ENCODE measurements around the gene MMRN1. TPM values are rescaled to one million over a fixed set of nuclear protein-coding genes. Genes with fewer than 3 reads are reported as not detected.

Gene MMRN1
- total RNA-seq, 2 experiments from 2014 or later, result 0.05 to 0.10 TPM

GRCh38 chr4:89915937-89916336, 21.3 kb downstream of the MMRN1 start:
- intact Hi-C loops (cut with micrococcal nuclease), result no loop called here
- no peaks in the 10 kb centered on the region for H3K9me3 Mint-ChIP-seq
- H3K36me3 Mint-ChIP-seq (ENCODE audit: low read depth), result no peaks in the 10 kb centered on the region
- H3K4me3 Mint-ChIP-seq, result no peak overlapping the region
- CTCF ChIA-PET, result interaction anchor here (0.6 kb wide), 1 partner anchor 365 kb away, joined by 3 read pairs; no protein-coding TSS in a partner anchor
- DNase-seq, result no peak
- H3K27me3 Mint-ChIP-seq (ENCODE audit: low read depth), result no peaks in the 10 kb centered on the region
- no peak overlapping the region for H3K27ac Mint-ChIP-seq
- H3K4me1 Mint-ChIP-seq (ENCODE audit: low read depth), result no peaks in the 10 kb centered on the region

- Mint-ChIP-seq H3K36me3 (ENCODE audit: low read depth) (no peaks in the 10 kb centered on the region), H3K27me3 (ENCODE audit: low read depth) (no peaks in the 10 kb centered on the region), H3K4me1 (ENCODE audit: low read depth) (no peaks in the 10 kb centered on the region), H3K4me3 (no peak overlapping the region), H3K27ac (no peak overlapping the region), H3K9me3 (no peaks in the 10 kb centered on the region)
- intact Hi-C loops (cut with micrococcal nuclease), result no loop called here
- CTCF ChIA-PET, result interaction anchor here (1.0 kb wide), 1 partner anchor 16 kb away, joined by 3 read pairs; no protein-coding TSS in a partner anchor
- no peak for DNase-seq
Measured at GRCh38 chr4:89922848-89923416, 28.3 kb downstream of the MMRN1 start.

GRCh38 chr4:89928838-89929237, 34.2 kb downstream of the MMRN1 start:
- no peak for DNase-seq
- Mint-ChIP-seq H3K27ac (no peak overlapping the region), H3K4me1 (ENCODE audit: low read depth) (peaks cover 13% of the 10 kb centered on the region), H3K36me3 (ENCODE audit: low read depth) (no peaks in the 10 kb centered on the region), H3K9me3 (no peaks in the 10 kb centered on the region), H3K27me3 (ENCODE audit: low read depth) (no peaks in the 10 kb centered on the region), H3K4me3 (no peak overlapping the region)
- intact Hi-C loops (cut with micrococcal nuclease), result no loop called here
- CTCF ChIA-PET, result no interaction called here

GRCh38 chr4:89929425-89930159, 34.9 kb downstream of the MMRN1 start:
- Mint-ChIP-seq H3K4me1 (ENCODE audit: low read depth) (peaks cover 13% of the 10 kb centered on the region), H3K36me3 (ENCODE audit: low read depth) (no peaks in the 10 kb centered on the region), H3K27ac (no peak overlapping the region), H3K9me3 (no peaks in the 10 kb centered on the region), H3K27me3 (ENCODE audit: low read depth) (no peaks in the 10 kb centered on the region), H3K4me3 (no peak overlapping the region)
- CTCF ChIA-PET, result no interaction called here
- no peak for DNase-seq
- intact Hi-C loops (cut with micrococcal nuclease), result no loop called here

- no peaks in the 10 kb centered on the region for H3K9me3 Mint-ChIP-seq
- intact Hi-C loops (cut with micrococcal nuclease), result no loop called here
Measured at GRCh38 chr4:89939546-89939945, 44.9 kb downstream of the MMRN1 start.

GRCh38 chr4:89939994-89940393, 45.3 kb downstream of the MMRN1 start:
- H3K4me3 Mint-ChIP-seq, result no peak overlapping the region
- H3K27ac Mint-ChIP-seq, result no peak overlapping the region
- DNase-seq, result no peak
- intact Hi-C loops (cut with micrococcal nuclease), result no loop called here
- H3K36me3 Mint-ChIP-seq (ENCODE audit: low read depth), result no peaks in the 10 kb centered on the region
- H3K4me1 Mint-ChIP-seq (ENCODE audit: low read depth), result no peaks in the 10 kb centered on the region
- H3K27me3 Mint-ChIP-seq (ENCODE audit: low read depth), result no peaks in the 10 kb centered on the region
- CTCF ChIA-PET, result no interaction called here
- H3K9me3 Mint-ChIP-seq, result no peaks in the 10 kb centered on the region

More at GRCh38 chr4:89939546-89939945, 44.9 kb downstream of the MMRN1 start:
- H3K4me1 Mint-ChIP-seq (ENCODE audit: low read depth), result no peaks in the 10 kb centered on the region
- DNase-seq, result no peak
- no peaks in the 10 kb centered on the region for H3K27me3 Mint-ChIP-seq (ENCODE audit: low read depth)
- no peak overlapping the region for H3K27ac Mint-ChIP-seq
- no peak overlapping the region for H3K4me3 Mint-ChIP-seq
- no peaks in the 10 kb centered on the region for H3K36me3 Mint-ChIP-seq (ENCODE audit: low read depth)
- CTCF ChIA-PET, result no interaction called here

GRCh38 chr4:89942811-89943210, 48.2 kb downstream of the MMRN1 start:
- no peak for DNase-seq
- Mint-ChIP-seq H3K9me3 (no peaks in the 10 kb centered on the region), H3K4me1 (ENCODE audit: low read depth) (no peaks in the 10 kb centered on the region), H3K27me3 (ENCODE audit: low read depth) (no peaks in the 10 kb centered on the region), H3K36me3 (ENCODE audit: low read depth) (no peaks in the 10 kb centered on the region), H3K27ac (no peak overlapping the region), H3K4me3 (no peak overlapping the region)
- CTCF ChIA-PET, result no interaction called here
- intact Hi-C loops (cut with micrococcal nuclease), result no loop called here

GRCh38 chr4:89949782-89950387, 55.2 kb downstream of the MMRN1 start:
- no peak overlapping the region for H3K4me3 Mint-ChIP-seq
- CTCF ChIA-PET, result interaction anchor here (1.3 kb wide), 1 partner anchor 22 kb away, joined by 3 read pairs; no protein-coding TSS in a partner anchor
- no peaks in the 10 kb centered on the region for H3K27me3 Mint-ChIP-seq (ENCODE audit: low read depth)
- H3K36me3 Mint-ChIP-seq (ENCODE audit: low read depth), result no peaks in the 10 kb centered on the region
- no peak for DNase-seq
- no peaks in the 10 kb centered on the region for H3K4me1 Mint-ChIP-seq (ENCODE audit: low read depth)
- intact Hi-C loops (cut with micrococcal nuclease), result loop anchor here (1.0 kb wide), 1 partner anchor 343 kb away; no protein-coding TSS in a partner anchor
- no peak overlapping the region for H3K27ac Mint-ChIP-seq
- no peaks in the 10 kb centered on the region for H3K9me3 Mint-ChIP-seq

GRCh38 chr4:89952458-89952857, 57.8 kb downstream of the MMRN1 start:
- Mint-ChIP-seq H3K4me1 (ENCODE audit: low read depth) (no peaks in the 10 kb centered on the region), H3K9me3 (no peaks in the 10 kb centered on the region), H3K4me3 (no peak overlapping the region), H3K27ac (no peak overlapping the region), H3K27me3 (ENCODE audit: low read depth) (no peaks in the 10 kb centered on the region), H3K36me3 (ENCODE audit: low read depth) (no peaks in the 10 kb centered on the region)
- CTCF ChIA-PET, result no interaction called here
- intact Hi-C loops (cut with micrococcal nuclease), result no loop called here
- DNase-seq, result no peak

- Mint-ChIP-seq H3K27ac (no peak overlapping the region), H3K36me3 (ENCODE audit: low read depth) (no peaks in the 10 kb centered on the region), H3K9me3 (no peaks in the 10 kb centered on the region), H3K4me1 (ENCODE audit: low read depth) (no peaks in the 10 kb centered on the region), H3K27me3 (ENCODE audit: low read depth) (no peaks in the 10 kb centered on the region), H3K4me3 (no peak overlapping the region)
- DNase-seq, result no peak
- intact Hi-C loops (cut with micrococcal nuclease), result no loop called here
- CTCF ChIA-PET, result no interaction called here
Measured at GRCh38 chr4:89954906-89955695, 60.4 kb downstream of the MMRN1 start.

GRCh38 chr4:89957046-89957926, 62.6 kb downstream of the MMRN1 start:
- CTCF ChIA-PET, result no interaction called here
- H3K4me3 Mint-ChIP-seq, result no peak overlapping the region
- intact Hi-C loops (cut with micrococcal nuclease), result no loop called here
- no peak overlapping the region for H3K27ac Mint-ChIP-seq
- no peaks in the 10 kb centered on the region for H3K4me1 Mint-ChIP-seq (ENCODE audit: low read depth)
- H3K9me3 Mint-ChIP-seq, result no peaks in the 10 kb centered on the region
- DNase-seq, result no peak
- H3K27me3 Mint-ChIP-seq (ENCODE audit: low read depth), result no peaks in the 10 kb centered on the region
- H3K36me3 Mint-ChIP-seq (ENCODE audit: low read depth), result no peaks in the 10 kb centered on the region
